Suprapubic skin (tissue), 4 donors: ENCODE results near the gene NXNL2.

Source experiments
- EP300 ChIP-seq: sonication (generic); formaldehyde crosslinking; IDR thresholded peaks from one replicate; pipeline ENCODE4 v1.6.1; 2017; ENCODE audit warnings: antibody characterized with exemption
- POLR2A ChIP-seq, 2 donors: fragments of 450-650 bp; IDR thresholded peaks; one replicate each; pipeline ENCODE4 v1.6.1; 2017; ENCODE audit warnings: antibody characterized with exemption in 2 of 2, mild to moderate bottlenecking in 2 of 2, moderate library complexity in 2 of 2
- POLR2AphosphoS5 ChIP-seq, 3 donors: sonication (generic); formaldehyde crosslinking; IDR thresholded peaks; one replicate each; pipeline ENCODE4 v1.6.1; 2017; ENCODE audit warnings: antibody characterized with exemption in 3 of 3
- TF ChIP-seq, protein P1 (sequence below), 2 donors: fragments of 200-600 bp in 1 of 2; fragments of 450-650 bp in 1 of 2; sonication (generic) in 1 of 2; IDR thresholded peaks; one replicate each; pipeline ENCODE4 v1.5.1; 2016 to 2019; ENCODE audit warnings: antibody characterized with exemption in 2 of 2, mild to moderate bottlenecking in 1 of 2, moderate library complexity in 1 of 2

GRCh38 chr9:88589656-88590055 lies 54.7 kb downstream of the NXNL2 start:
- TF ChIP-seq, protein P1, sequence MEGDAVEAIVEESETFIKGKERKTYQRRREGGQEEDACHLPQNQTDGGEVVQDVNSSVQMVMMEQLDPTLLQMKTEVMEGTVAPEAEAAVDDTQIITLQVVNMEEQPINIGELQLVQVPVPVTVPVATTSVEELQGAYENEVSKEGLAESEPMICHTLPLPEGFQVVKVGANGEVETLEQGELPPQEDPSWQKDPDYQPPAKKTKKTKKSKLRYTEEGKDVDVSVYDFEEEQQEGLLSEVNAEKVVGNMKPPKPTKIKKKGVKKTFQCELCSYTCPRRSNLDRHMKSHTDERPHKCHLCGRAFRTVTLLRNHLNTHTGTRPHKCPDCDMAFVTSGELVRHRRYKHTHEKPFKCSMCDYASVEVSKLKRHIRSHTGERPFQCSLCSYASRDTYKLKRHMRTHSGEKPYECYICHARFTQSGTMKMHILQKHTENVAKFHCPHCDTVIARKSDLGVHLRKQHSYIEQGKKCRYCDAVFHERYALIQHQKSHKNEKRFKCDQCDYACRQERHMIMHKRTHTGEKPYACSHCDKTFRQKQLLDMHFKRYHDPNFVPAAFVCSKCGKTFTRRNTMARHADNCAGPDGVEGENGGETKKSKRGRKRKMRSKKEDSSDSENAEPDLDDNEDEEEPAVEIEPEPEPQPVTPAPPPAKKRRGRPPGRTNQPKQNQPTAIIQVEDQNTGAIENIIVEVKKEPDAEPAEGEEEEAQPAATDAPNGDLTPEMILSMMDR (IDR thresholded peaks at IDR 0.05) = no peak
- TF ChIP-seq POLR2A (IDR thresholded peaks at IDR 0.05) (no peak), POLR2AphosphoS5 (IDR thresholded peaks at IDR 0.05) (no peak), EP300 (no peak)
